IMR-90 (cell line): ENCODE results near the gene PDE6A. TPM values are rescaled to one million over a fixed set of nuclear protein-coding genes. Genes with fewer than 3 reads are reported as not detected.

Source experiments
- ATAC-seq: fragments of 200-7000 bp; cut with Tn5 transposase; 2 replicates; pipeline ENCODE4 v1.9.1; 2020; ENCODE audit warnings: low read depth, mild to moderate bottlenecking, moderate library complexity
- BruUV-seq: library from RNA; stranded (reverse); fragments of 400-500 nt; replicated peaks from 2 replicates; lab custom pipeline; 2021; lab: Mats Ljungman, UMichigan
- CTCF ChIA-PET: fragments of 300-600 bp; formaldehyde crosslinking; extraction: SDS; loops from one replicate; lab custom pipeline; 2021; ENCODE audit warnings: antibody characterized with exemption; lab: Yijun Ruan, JAX
- POLR2A ChIA-PET: fragments of 300-600 bp; sonication (Branson Sonifier 250); formaldehyde crosslinking; loops from one replicate; lab custom pipeline; 2022; ENCODE audit warnings: antibody characterized with exemption; ENCODE audit not compliant: unreplicated experiment; lab: Charles Lee
- DNase-seq: peaks from one replicate; pipeline ENCODE4 v3.0.0; 2013
- H2AFZ ChIP-seq: replicated peaks from 2 replicates; pipeline ENCODE3; 2013; ENCODE audit warnings: low read length, mild to moderate bottlenecking; ENCODE audit not compliant: poor library complexity
- H2AK5ac ChIP-seq: 2 replicates; pipeline ENCODE4 v1.6.1; 2013; ENCODE audit warnings: low read depth, low read length, inconsistent platforms
- H2AK9ac ChIP-seq: replicated peaks from 2 replicates; pipeline ENCODE3; 2013; ENCODE audit warnings: mild to moderate bottlenecking, low read depth, low read length, moderate library complexity; ENCODE audit not compliant: poor library complexity
- H2BK120ac ChIP-seq: 2 replicates; pipeline ENCODE4 v1.6.1; 2013; ENCODE audit warnings: low read depth, low read length, inconsistent platforms
- H2BK15ac ChIP-seq: 3 replicates; pipeline ENCODE4 v1.6.1; 2013; ENCODE audit warnings: low read depth, low read length, inconsistent platforms
- H2BK20ac ChIP-seq: 2 replicates; pipeline ENCODE4 v1.6.1; 2013; ENCODE audit warnings: low read depth, mild to moderate bottlenecking, inconsistent platforms, low read length, moderate library complexity
- H2BK5ac ChIP-seq: 2 replicates; pipeline ENCODE4 v1.6.1; 2013; ENCODE audit warnings: mild to moderate bottlenecking, low read depth, low read length, inconsistent platforms; ENCODE audit not compliant: poor library complexity, severe bottlenecking
- H3K14ac ChIP-seq: replicated peaks from 2 replicates; pipeline ENCODE4 v1.6.1; 2013; ENCODE audit warnings: low read depth, low read length, inconsistent platforms
- H3K18ac ChIP-seq: 2 replicates; pipeline ENCODE4 v1.6.1; 2013; ENCODE audit warnings: low read depth, low read length, control low read depth
- H3K23ac ChIP-seq: 2 replicates; pipeline ENCODE4 v1.6.1; 2013; ENCODE audit warnings: low read depth, low read length, inconsistent platforms
- H3K27ac ChIP-seq: 2 replicates; pipeline ENCODE4 v1.5.1; 2013; ENCODE audit warnings: mild to moderate bottlenecking, control low read depth, low read length; ENCODE audit not compliant: insufficient read depth
- H3K27me3 ChIP-seq: 2 replicates; pipeline ENCODE4 v1.6.1; 2013; ENCODE audit warnings: low read length; ENCODE audit not compliant: control insufficient read depth, insufficient read depth
- H3K36me3 ChIP-seq: 2 replicates; pipeline ENCODE4 v1.6.1; 2013; ENCODE audit warnings: low read length, mixed read lengths; ENCODE audit not compliant: control insufficient read depth, insufficient read depth
- H3K4ac ChIP-seq: 2 replicates; pipeline ENCODE4 v1.6.1; 2013; ENCODE audit warnings: low read depth, low read length, inconsistent platforms
- H3K4me1 ChIP-seq: 2 replicates; pipeline ENCODE4 v1.6.1; 2013; ENCODE audit warnings: low read length, mixed read lengths; ENCODE audit not compliant: control insufficient read depth, insufficient read depth
- H3K4me2 ChIP-seq: 2 replicates; pipeline ENCODE4 v1.6.1; 2013; ENCODE audit warnings: low read depth, mild to moderate bottlenecking, control low read depth, low read length, moderate library complexity
- H3K4me3 ChIP-seq: 2 replicates; pipeline ENCODE4 v1.5.1; 2013; ENCODE audit warnings: low read depth, mild to moderate bottlenecking, control low read depth, low read length, moderate library complexity; ENCODE audit not compliant: insufficient read depth
- H3K56ac ChIP-seq: 2 replicates; pipeline ENCODE4 v1.6.1; 2013; ENCODE audit warnings: low read length, inconsistent platforms; ENCODE audit not compliant: insufficient read depth; ENCODE audit errors: extremely low read depth
- H3K79me1 ChIP-seq, 2 experiments: 2 replicates each; pipeline ENCODE4 v1.6.1; 2013; ENCODE audit warnings: low read length in 2 of 2, inconsistent platforms in 1 of 2, low read depth in 1 of 2
- H3K9ac ChIP-seq: 2 replicates; pipeline ENCODE4 v1.6.1; 2013; ENCODE audit warnings: low read depth, low read length, control low read depth
- H3K9me1 ChIP-seq: 2 replicates; pipeline ENCODE4 v1.6.1; 2013; ENCODE audit warnings: low read length, inconsistent platforms; ENCODE audit not compliant: insufficient read depth
- H3K9me3 ChIP-seq: 2 replicates; pipeline ENCODE4 v1.6.1; 2013; ENCODE audit warnings: low read length; ENCODE audit not compliant: control insufficient read depth, insufficient read depth
- H4K20me1 ChIP-seq: 2 replicates; pipeline ENCODE4 v1.6.1; 2013; ENCODE audit warnings: low read length, inconsistent platforms; ENCODE audit not compliant: insufficient read depth
- H4K5ac ChIP-seq: 2 replicates; pipeline ENCODE4 v1.6.1; 2013; ENCODE audit warnings: mild to moderate bottlenecking, low read depth, low read length, control low read depth
- H4K8ac ChIP-seq, 2 experiments: 2 replicates each; pipeline ENCODE4 v1.6.1; 2013; ENCODE audit warnings: low read depth in 2 of 2, low read length in 2 of 2, control low read depth in 1 of 2, inconsistent platforms in 1 of 2
- H4K91ac ChIP-seq: 2 replicates; pipeline ENCODE4 v1.6.1; 2013; ENCODE audit warnings: low read depth, low read length, inconsistent platforms; ENCODE audit not compliant: insufficient read depth
- BHLHE40 ChIP-seq: fragments of 150-350 bp; IDR thresholded peaks from 2 replicates; pipeline ENCODE4 v1.6.1; 2016; ENCODE audit warnings: mild to moderate bottlenecking, low read depth, low read length
- CEBPB ChIP-seq: IDR thresholded peaks from 2 replicates; pipeline ENCODE4 v1.6.1; 2012; ENCODE audit warnings: low read depth, low read length, improper control_type of control experiment
- CHD1 ChIP-seq: IDR thresholded peaks from 2 replicates; pipeline ENCODE4 v1.6.1; 2012; ENCODE audit warnings: low read depth, low read length, improper control_type of control experiment
- CTCF ChIP-seq: conservative IDR thresholded peaks from 2 replicates; pipeline ENCODE4 v1.5.1; 2012; ENCODE audit warnings: mild to moderate bottlenecking, low read depth, low read length, improper control_type of control experiment
- FOS ChIP-seq: fragments of 150-350 bp; IDR thresholded peaks from 2 replicates; pipeline ENCODE4 v1.6.1; 2016; ENCODE audit warnings: low read depth, low read length
- MAFK ChIP-seq: IDR thresholded peaks from 2 replicates; pipeline ENCODE4 v1.6.1; 2012; ENCODE audit warnings: low read depth, low read length, improper control_type of control experiment
- MAZ ChIP-seq: IDR thresholded peaks from 2 replicates; pipeline ENCODE4 v1.6.1; 2012; ENCODE audit warnings: low read depth, mild to moderate bottlenecking, low read length, improper control_type of control experiment, moderate library complexity, borderline replicate concordance
- MXI1 ChIP-seq: IDR thresholded peaks from 2 replicates; pipeline ENCODE4 v1.6.1; 2012; ENCODE audit warnings: low read depth, mild to moderate bottlenecking, low read length, moderate library complexity, borderline replicate concordance
- NFE2L2 ChIP-seq: fragments of 150-350 bp; IDR thresholded peaks from 2 replicates; pipeline ENCODE4 v1.6.1; 2016; ENCODE audit warnings: low read depth, mild to moderate bottlenecking, low read length
- POLR2A ChIP-seq: IDR thresholded peaks from 2 replicates; pipeline ENCODE4 v1.6.1; 2012; ENCODE audit warnings: mild to moderate bottlenecking, low read depth, low read length
- RAD21 ChIP-seq: IDR thresholded peaks from 2 replicates; pipeline ENCODE4 v1.6.1; 2012; ENCODE audit warnings: low read length, improper control_type of control experiment
- SMC3 ChIP-seq: fragments of 150-350 bp; IDR thresholded peaks from 2 replicates; pipeline ENCODE4 v1.6.1; 2016; ENCODE audit warnings: low read depth, mild to moderate bottlenecking, antibody characterized with exemption, low read length, moderate library complexity
- WGBS, 2 experiments: methylation state at CpG; one replicate each; pipeline versions ENCODE4 v1.1.5 to v1.1.7; 2013; ENCODE audit warnings: missing lambda C conversion rate in 2 of 2; ENCODE audit not compliant: insufficient read length in 1 of 2; ENCODE audit errors: extremely low coverage in 2 of 2; 5-methylcytosine and 5-hydroxymethylcytosine counted together
- dilution Hi-C: fragments of 300-500 bp; cut with HindIII; formaldehyde crosslinking; loops from one replicate; pipeline ENCODE4 v1.14.3; 2018; ENCODE audit warnings: low sequenced_read_pairs; ENCODE audit not compliant: unreplicated experiment
- in situ Hi-C: fragments of 300-500 bp; cut with MboI; formaldehyde crosslinking; loops from 3 replicates; pipeline ENCODE4 v1.14.3; 2019; ENCODE audit warnings: low sequenced_read_pairs, inconsistent platforms, mixed read lengths
- intact Hi-C: fragments of 100-400 bp; cut with micrococcal nuclease; formaldehyde crosslinking; loops from 2 replicates; pipeline ENCODE4 v1.10.0; 2022
- polyA plus RNA-seq, 3 experiments: library from polyadenylated mRNA; depleted of rRNA; stranded (reverse); fragments of >200 nt; gene quantifications; 2 replicates each; pipeline ENCODE4 v1.2.3, GENCODE V29; 2012; ENCODE audit warnings: low replicate concordance in 1 of 3
- total RNA-seq: library from RNA; depleted of rRNA; stranded (reverse); fragments of >200 nt; gene quantifications from 2 replicates; pipeline ENCODE4 v1.2.3, GENCODE V29; 2012
- TF ChIP-seq, protein P1 (sequence below): fragments of 150-350 bp; IDR thresholded peaks from 2 replicates; pipeline ENCODE4 v1.6.1; 2016; ENCODE audit warnings: low read depth, mild to moderate bottlenecking, low read length, moderate library complexity, borderline replicate concordance
- TF ChIP-seq, protein P2 (sequence below): fragments of 150-350 bp; IDR thresholded peaks from 2 replicates; pipeline ENCODE4 v1.6.1; 2017; ENCODE audit warnings: mild to moderate bottlenecking, antibody characterized with exemption, low read length, low read depth

The PDE6A gene
- total and polyA plus RNA-seq, 2 of the 4 experiments (the other 2 are of a cell fraction), result not detected

DNA sequence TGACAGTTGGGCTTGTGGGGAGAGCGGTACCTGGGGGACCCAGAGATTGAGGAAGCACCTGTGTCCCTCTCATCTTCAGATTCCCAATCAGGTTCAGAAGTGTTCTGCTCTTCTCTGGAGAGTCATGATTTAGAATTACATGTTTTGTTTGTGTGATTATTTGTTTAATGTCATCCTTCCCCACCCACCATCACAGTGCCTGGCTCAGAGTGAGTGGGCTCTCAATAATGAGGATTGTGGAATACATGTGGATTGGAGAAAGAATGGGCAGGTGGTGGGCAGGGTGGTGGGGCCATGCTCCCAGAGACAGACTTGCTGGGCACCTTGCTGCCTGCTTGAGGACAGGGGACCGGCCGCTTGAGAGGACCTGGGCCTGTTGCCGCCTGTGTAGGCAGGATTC, 126.5 kb downstream of the PDE6A start:
- POLR2A ChIA-PET, result no interaction called here
- WGBS, 2 experiments, result no CpG with 5 or more reads among the region's 4 CpGs

More for the DNA sequence above, 126.5 kb downstream of the PDE6A start:
- H3K79me1 ChIP-seq, result no peaks in the 10 kb centered on the region
- no peaks in the 10 kb centered on the region for H3K9me1 ChIP-seq
- H3K23ac ChIP-seq, result no peak overlapping the region
- H3K9me3 ChIP-seq, result no peaks in the 10 kb centered on the region
- H2BK15ac ChIP-seq, result no peak overlapping the region
- H4K91ac ChIP-seq, result no peak overlapping the region
- H3K9ac ChIP-seq, result no peak overlapping the region
- H3K18ac ChIP-seq, result no peak overlapping the region
- H3K4me2 ChIP-seq, result no peak overlapping the region
- in situ Hi-C loops, result no loop called here
- H3K4me1 ChIP-seq, result no peaks in the 10 kb centered on the region
- no peak for DNase-seq
- H2AK9ac ChIP-seq, result no peak overlapping the region
- dilution Hi-C loops, result no loop called here
- H3K27ac ChIP-seq, result no peak overlapping the region
- no peak overlapping the region for H3K56ac ChIP-seq
- ATAC-seq, result no peak
- H2BK20ac ChIP-seq, result no peak overlapping the region
- H3K36me3 ChIP-seq, result no peaks in the 10 kb centered on the region
- H2AK5ac ChIP-seq, result no peak overlapping the region
- no peak for TF ChIP-seq MXI1
- no peak for TF ChIP-seq MAFK
- no peak for TF ChIP-seq CEBPB
- TF ChIP-seq CTCF, result no peak
- TF ChIP-seq RAD21, result no peak
- TF ChIP-seq MAZ, result no peak
- TF ChIP-seq, protein P1, sequence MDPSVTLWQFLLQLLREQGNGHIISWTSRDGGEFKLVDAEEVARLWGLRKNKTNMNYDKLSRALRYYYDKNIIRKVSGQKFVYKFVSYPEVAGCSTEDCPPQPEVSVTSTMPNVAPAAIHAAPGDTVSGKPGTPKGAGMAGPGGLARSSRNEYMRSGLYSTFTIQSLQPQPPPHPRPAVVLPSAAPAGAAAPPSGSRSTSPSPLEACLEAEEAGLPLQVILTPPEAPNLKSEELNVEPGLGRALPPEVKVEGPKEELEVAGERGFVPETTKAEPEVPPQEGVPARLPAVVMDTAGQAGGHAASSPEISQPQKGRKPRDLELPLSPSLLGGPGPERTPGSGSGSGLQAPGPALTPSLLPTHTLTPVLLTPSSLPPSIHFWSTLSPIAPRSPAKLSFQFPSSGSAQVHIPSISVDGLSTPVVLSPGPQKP, result no peak
- TF ChIP-seq NFE2L2, result no peak
- no peak for TF ChIP-seq POLR2A
- TF ChIP-seq, protein P2, sequence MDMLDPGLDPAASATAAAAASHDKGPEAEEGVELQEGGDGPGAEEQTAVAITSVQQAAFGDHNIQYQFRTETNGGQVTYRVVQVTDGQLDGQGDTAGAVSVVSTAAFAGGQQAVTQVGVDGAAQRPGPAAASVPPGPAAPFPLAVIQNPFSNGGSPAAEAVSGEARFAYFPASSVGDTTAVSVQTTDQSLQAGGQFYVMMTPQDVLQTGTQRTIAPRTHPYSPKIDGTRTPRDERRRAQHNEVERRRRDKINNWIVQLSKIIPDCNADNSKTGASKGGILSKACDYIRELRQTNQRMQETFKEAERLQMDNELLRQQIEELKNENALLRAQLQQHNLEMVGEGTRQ, result no peak
- TF ChIP-seq CHD1, result no peak
- no peak for TF ChIP-seq SMC3
- TF ChIP-seq FOS, result no peak
- no peak for TF ChIP-seq BHLHE40
- H3K27me3 ChIP-seq, result peaks cover 17% of the 10 kb centered on the region
- no peak overlapping the region for H2BK5ac ChIP-seq
- no peak overlapping the region for H2BK120ac ChIP-seq
- H3K4me3 ChIP-seq, result no peak overlapping the region
- no TSS peak for BruUV-seq
- H4K8ac ChIP-seq, result no peak overlapping the region
- H2AFZ ChIP-seq, result no peak overlapping the region
- H4K5ac ChIP-seq, result no peak overlapping the region
- CTCF ChIA-PET, result no interaction called here
- no peak overlapping the region for H3K4ac ChIP-seq
- intact Hi-C loops, result no loop called here
- no peaks in the 10 kb centered on the region for H4K20me1 ChIP-seq
- H3K14ac ChIP-seq, result no peak overlapping the region
